ENCODE results near the gene SERPINI1. TPM values are rescaled to one million over a fixed set of nuclear protein-coding genes. Genes with fewer than 3 reads are reported as not detected.

The SERPINI1 gene
- polyA plus RNA-seq, 4 donors, result 0.54 to 5.6 (median 5.4) TPM; not detected in 1

DNA sequence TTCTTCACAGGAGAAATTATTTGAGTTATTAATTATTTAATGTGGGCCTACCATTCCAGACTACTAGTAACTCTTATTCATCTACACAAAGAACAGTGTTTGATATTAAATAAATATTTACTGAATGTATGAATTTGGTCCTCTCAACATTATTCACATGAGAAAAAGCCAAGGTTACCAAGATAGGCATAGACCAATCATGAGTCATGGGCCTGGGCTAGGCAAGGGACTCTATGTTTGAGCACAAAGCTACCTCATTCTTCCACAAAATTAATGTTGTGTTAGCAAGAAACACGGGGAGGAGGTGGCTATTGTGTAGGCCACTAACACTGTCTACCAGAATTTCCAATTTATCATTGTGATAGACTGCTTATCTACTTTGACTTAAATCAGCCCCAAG lies 115.7 kb downstream of the SERPINI1 start:
- H3K27me3 ChIP-seq (ENCODE audit: control insufficient read depth in 3 of 3, insufficient read depth in 3 of 3, low read length in 3 of 3), result no peaks in the 10 kb centered on the region
- FAIRE-seq, result no peak
- H3K4me3 ChIP-seq (ENCODE audit: low read depth in 1 of 3, low read length in 3 of 3), result no peak overlapping the region
- WGBS, 3 donors, result 21 to 58% (median 41%) methylated on average over 1 of the region's 1 CpG
- no peak for DNase-seq
- H3K27ac ChIP-seq (ENCODE audit: low read depth in 1 of 3, low read length in 2 of 3), result no peak overlapping the region
- no peaks in the 10 kb centered on the region for H3K9me3 ChIP-seq (ENCODE audit: control insufficient read depth in 2 of 2, insufficient read depth in 1 of 2, low read depth in 1 of 2, low read length in 1 of 2)
- H3K4me1 ChIP-seq (ENCODE audit: control insufficient read depth in 3 of 3, insufficient read depth in 2 of 3, low read depth in 1 of 3, low read length in 2 of 3), result no peaks in the 10 kb centered on the region
- H3K36me3 ChIP-seq (ENCODE audit: control insufficient read depth in 3 of 3, insufficient read depth in 2 of 3, low read depth in 1 of 3, low read length in 3 of 3), result no peaks in the 10 kb centered on the region

DNA sequence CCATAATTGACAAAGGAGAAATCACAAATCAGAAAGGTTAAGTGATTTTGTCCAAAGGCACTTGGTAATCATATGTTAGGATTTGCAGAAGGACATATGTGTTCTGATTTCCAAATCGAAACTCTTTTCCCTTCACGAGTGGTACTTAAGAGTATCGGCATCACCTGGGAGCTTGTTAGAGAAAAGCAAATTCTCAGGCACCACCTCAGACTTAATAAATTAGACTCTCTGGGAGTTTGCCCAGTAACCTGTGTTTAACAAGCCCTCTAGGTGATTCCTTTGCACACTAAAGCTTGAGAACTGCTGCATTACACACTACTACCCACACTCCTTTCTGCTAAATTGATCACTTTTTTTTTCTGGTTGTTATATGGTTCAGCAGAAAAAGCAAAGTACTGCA lies 116.2 kb downstream of the SERPINI1 start:
- no peaks in the 10 kb centered on the region for H3K27me3 ChIP-seq (ENCODE audit: control insufficient read depth in 3 of 3, insufficient read depth in 3 of 3, low read length in 3 of 3)
- no peaks in the 10 kb centered on the region for H3K4me1 ChIP-seq (ENCODE audit: control insufficient read depth in 3 of 3, insufficient read depth in 2 of 3, low read depth in 1 of 3, low read length in 2 of 3)
- WGBS, 3 donors, result 91 to 93% (median 93%) methylated on average over 3 of the region's 3 CpGs
- H3K4me3 ChIP-seq (ENCODE audit: low read depth in 1 of 3, low read length in 3 of 3), result no peak overlapping the region
- FAIRE-seq (no peak), DNase-seq (no peak)
- H3K36me3 ChIP-seq (ENCODE audit: control insufficient read depth in 3 of 3, insufficient read depth in 2 of 3, low read depth in 1 of 3, low read length in 3 of 3), result no peaks in the 10 kb centered on the region
- no peaks in the 10 kb centered on the region for H3K9me3 ChIP-seq (ENCODE audit: control insufficient read depth in 2 of 2, insufficient read depth in 1 of 2, low read depth in 1 of 2, low read length in 1 of 2)
- no peak overlapping the region for H3K27ac ChIP-seq (ENCODE audit: low read depth in 1 of 3, low read length in 2 of 3)

DNA sequence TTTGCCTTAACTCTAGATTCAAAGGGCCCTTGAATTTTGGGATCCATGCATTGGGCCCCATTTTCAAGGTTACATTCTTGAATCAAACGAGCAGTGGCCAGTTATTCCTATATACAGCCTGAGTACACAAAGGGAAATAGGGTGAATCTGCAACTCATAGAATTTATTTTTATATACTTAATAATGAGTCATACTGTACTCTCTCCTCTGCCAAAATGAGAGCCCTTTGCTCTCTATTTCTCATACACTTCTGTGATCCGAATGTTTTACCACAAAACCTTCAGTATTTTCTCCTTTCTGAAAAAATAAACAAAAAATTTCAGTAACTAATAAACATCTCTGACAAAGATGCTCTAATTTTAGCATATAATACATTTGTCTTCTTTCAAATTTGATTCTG lies 116.7 kb downstream of the SERPINI1 start:
- WGBS, 3 donors, result 44 to 54% (median 48%) methylated on average over 2 of the region's 2 CpGs

DNA sequence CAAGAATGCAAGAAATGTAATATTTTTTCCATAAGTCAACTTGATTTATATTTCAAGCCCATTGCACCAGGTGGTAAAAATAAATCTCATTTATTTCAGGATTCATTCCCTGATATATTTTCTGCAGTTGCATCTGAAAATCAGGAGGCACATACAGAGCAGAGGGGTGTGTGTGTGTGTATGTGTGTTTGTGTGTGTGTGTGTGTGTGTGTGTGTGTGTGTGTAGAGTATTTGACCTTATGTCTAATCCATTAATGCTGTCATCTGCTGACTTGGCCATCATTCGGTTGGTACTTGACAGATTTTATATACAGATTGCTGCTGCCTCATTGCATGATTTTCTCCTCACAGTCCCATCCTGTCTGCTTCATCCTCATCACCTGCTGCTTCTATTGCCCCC lies 118.5 kb downstream of the SERPINI1 start:
- H3K36me3 ChIP-seq (ENCODE audit: control insufficient read depth in 3 of 3, insufficient read depth in 2 of 3, low read depth in 1 of 3, low read length in 3 of 3), result no peaks in the 10 kb centered on the region
- H3K27me3 ChIP-seq (ENCODE audit: control insufficient read depth in 3 of 3, insufficient read depth in 3 of 3, low read length in 3 of 3), result no peaks in the 10 kb centered on the region
- H3K4me1 ChIP-seq (ENCODE audit: control insufficient read depth in 3 of 3, insufficient read depth in 2 of 3, low read depth in 1 of 3, low read length in 2 of 3), result no peaks in the 10 kb centered on the region
- no peak for FAIRE-seq
- WGBS, 3 donors, result 79 to 85% (median 80%) methylated on average over 1 of the region's 1 CpG
- no peak overlapping the region for H3K27ac ChIP-seq (ENCODE audit: low read depth in 1 of 3, low read length in 2 of 3)
- no peak for DNase-seq
- no peak overlapping the region for H3K4me3 ChIP-seq (ENCODE audit: low read depth in 1 of 3, low read length in 3 of 3)
- no peaks in the 10 kb centered on the region for H3K9me3 ChIP-seq (ENCODE audit: control insufficient read depth in 2 of 2, insufficient read depth in 1 of 2, low read depth in 1 of 2, low read length in 1 of 2)

More for the DNA sequence above, 116.7 kb downstream of the SERPINI1 start:
- H3K4me1 ChIP-seq (ENCODE audit: control insufficient read depth in 3 of 3, insufficient read depth in 2 of 3, low read depth in 1 of 3, low read length in 2 of 3), result no peaks in the 10 kb centered on the region
- no peak overlapping the region for H3K4me3 ChIP-seq (ENCODE audit: low read depth in 1 of 3, low read length in 3 of 3)
- H3K27me3 ChIP-seq (ENCODE audit: control insufficient read depth in 3 of 3, insufficient read depth in 3 of 3, low read length in 3 of 3), result no peaks in the 10 kb centered on the region
- FAIRE-seq, result no peak
- H3K36me3 ChIP-seq (ENCODE audit: control insufficient read depth in 3 of 3, insufficient read depth in 2 of 3, low read depth in 1 of 3, low read length in 3 of 3), result no peaks in the 10 kb centered on the region
- H3K9me3 ChIP-seq (ENCODE audit: control insufficient read depth in 2 of 2, insufficient read depth in 1 of 2, low read depth in 1 of 2, low read length in 1 of 2), result no peaks in the 10 kb centered on the region
- H3K27ac ChIP-seq (ENCODE audit: low read depth in 1 of 3, low read length in 2 of 3), result no peak overlapping the region
- DNase-seq, result no peak

DNA sequence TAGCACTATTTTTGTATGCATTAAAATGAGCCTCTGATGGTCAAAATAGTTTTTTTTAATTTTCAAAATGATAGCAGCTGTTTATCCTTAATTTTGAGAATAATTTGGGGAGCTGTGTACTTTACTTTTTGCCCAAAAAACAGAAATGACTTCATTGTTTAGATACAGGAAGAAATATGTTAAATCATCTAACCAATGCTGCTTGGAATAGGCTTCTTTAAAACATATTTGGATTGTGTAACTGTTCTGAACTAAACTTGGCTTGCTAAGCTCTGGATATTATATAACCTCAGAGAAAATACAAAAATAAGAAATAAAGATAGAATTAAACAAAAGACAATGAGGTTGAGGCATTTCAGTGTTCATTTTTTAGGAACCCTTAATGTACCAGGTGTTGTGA lies 119.3 kb downstream of the SERPINI1 start:
- no peaks in the 10 kb centered on the region for H3K4me1 ChIP-seq (ENCODE audit: control insufficient read depth in 3 of 3, insufficient read depth in 2 of 3, low read depth in 1 of 3, low read length in 2 of 3)
- H3K27ac ChIP-seq (ENCODE audit: low read depth in 1 of 3, low read length in 2 of 3), result no peak overlapping the region
- H3K36me3 ChIP-seq (ENCODE audit: control insufficient read depth in 3 of 3, insufficient read depth in 2 of 3, low read depth in 1 of 3, low read length in 3 of 3), result no peaks in the 10 kb centered on the region
- H3K27me3 ChIP-seq (ENCODE audit: control insufficient read depth in 3 of 3, insufficient read depth in 3 of 3, low read length in 3 of 3), result no peaks in the 10 kb centered on the region
- FAIRE-seq (no peak), DNase-seq (no peak)
- no peaks in the 10 kb centered on the region for H3K9me3 ChIP-seq (ENCODE audit: control insufficient read depth in 2 of 2, insufficient read depth in 1 of 2, low read depth in 1 of 2, low read length in 1 of 2)
- H3K4me3 ChIP-seq (ENCODE audit: low read depth in 1 of 3, low read length in 3 of 3), result no peak overlapping the region

DNA sequence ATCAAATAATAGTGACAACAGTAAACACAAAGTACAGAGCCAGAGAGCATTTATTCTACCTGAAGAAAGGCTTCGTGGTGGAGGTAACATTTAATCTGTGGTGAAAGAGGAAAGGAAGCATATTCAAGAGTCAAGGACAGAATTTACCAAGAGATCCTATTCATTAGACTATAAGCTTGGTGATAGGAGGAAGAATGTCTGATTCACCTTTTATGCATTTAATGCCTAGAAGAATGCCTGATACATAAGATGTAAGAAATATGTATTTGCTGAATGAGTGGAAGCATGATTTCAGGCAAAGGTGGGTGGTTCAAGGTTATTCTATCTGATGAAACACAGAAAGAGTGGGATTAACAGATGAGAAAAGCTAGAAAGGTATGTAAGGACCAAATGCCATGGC lies 119.8 kb downstream of the SERPINI1 start:
- no peaks in the 10 kb centered on the region for H3K36me3 ChIP-seq (ENCODE audit: control insufficient read depth in 3 of 3, insufficient read depth in 2 of 3, low read depth in 1 of 3, low read length in 3 of 3)
- H3K4me3 ChIP-seq (ENCODE audit: low read depth in 1 of 3, low read length in 3 of 3), result no peak overlapping the region
- H3K4me1 ChIP-seq (ENCODE audit: control insufficient read depth in 3 of 3, insufficient read depth in 2 of 3, low read depth in 1 of 3, low read length in 2 of 3), result no peaks in the 10 kb centered on the region
- H3K27me3 ChIP-seq (ENCODE audit: control insufficient read depth in 3 of 3, insufficient read depth in 3 of 3, low read length in 3 of 3), result no peaks in the 10 kb centered on the region
- H3K9me3 ChIP-seq (ENCODE audit: control insufficient read depth in 2 of 2, insufficient read depth in 1 of 2, low read depth in 1 of 2, low read length in 1 of 2), result no peaks in the 10 kb centered on the region
- DNase-seq (no peak), FAIRE-seq (no peak)
- WGBS, 3 donors, result 50 to 55% (median 54%) methylated on average over 1 of the region's 1 CpG
- H3K27ac ChIP-seq (ENCODE audit: low read depth in 1 of 3, low read length in 2 of 3), result no peak overlapping the region

DNA sequence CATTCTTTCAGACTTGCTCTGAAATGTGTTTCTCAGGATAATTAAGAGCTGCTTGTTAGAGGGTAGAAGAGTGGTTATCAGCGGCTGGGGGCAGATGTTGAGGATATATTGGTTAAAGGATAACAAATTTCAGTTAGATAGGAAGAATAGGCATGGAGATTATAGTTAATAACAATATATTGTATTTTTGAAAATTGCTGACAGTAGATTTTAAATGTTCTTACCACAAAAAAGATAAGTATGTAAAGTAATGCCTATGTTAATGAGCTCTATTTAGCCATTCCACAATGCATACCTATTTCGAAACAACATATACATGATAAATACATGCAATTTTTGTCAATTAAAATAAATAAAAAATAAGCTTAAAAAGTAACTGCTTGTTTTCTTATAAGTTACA lies 123.3 kb downstream of the SERPINI1 start:
- no peak overlapping the region for H3K4me3 ChIP-seq (ENCODE audit: low read depth in 1 of 3, low read length in 3 of 3)
- H3K27me3 ChIP-seq (ENCODE audit: control insufficient read depth in 3 of 3, insufficient read depth in 3 of 3, low read length in 3 of 3), result no peaks in the 10 kb centered on the region
- no peaks in the 10 kb centered on the region for H3K4me1 ChIP-seq (ENCODE audit: control insufficient read depth in 3 of 3, insufficient read depth in 2 of 3, low read depth in 1 of 3, low read length in 2 of 3)
- no peaks in the 10 kb centered on the region for H3K36me3 ChIP-seq (ENCODE audit: control insufficient read depth in 3 of 3, insufficient read depth in 2 of 3, low read depth in 1 of 3, low read length in 3 of 3)
- no peak overlapping the region for H3K27ac ChIP-seq (ENCODE audit: low read depth in 1 of 3, low read length in 2 of 3)
- no peak for FAIRE-seq
- WGBS, 3 donors, result 67 to 85% (median 68%) methylated on average over 2 of the region's 2 CpGs
- H3K9me3 ChIP-seq (ENCODE audit: control insufficient read depth in 2 of 2, insufficient read depth in 1 of 2, low read depth in 1 of 2, low read length in 1 of 2), result no peaks in the 10 kb centered on the region
- DNase-seq, result no peak

DNA sequence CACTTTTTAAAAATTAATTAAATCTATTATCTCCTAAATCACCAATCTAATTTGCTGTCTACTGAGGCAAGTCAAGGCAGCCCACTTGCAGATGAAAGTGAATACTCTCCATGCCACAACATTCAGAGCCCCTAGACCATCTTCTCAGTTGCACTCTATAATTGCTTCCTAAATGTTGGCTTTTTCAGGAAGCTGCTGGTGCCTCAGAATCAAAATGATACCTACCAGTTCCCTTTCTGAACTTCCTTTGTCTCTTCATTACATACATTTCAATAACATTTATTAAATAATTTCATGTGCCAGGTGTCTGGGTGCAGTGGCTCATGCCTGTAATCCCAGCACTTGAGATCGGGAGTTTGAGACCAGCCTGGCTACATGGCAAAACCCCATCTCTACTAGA lies 124.1 kb downstream of the SERPINI1 start:
- Histone ChIP-seq H3K36me3 (ENCODE audit: control insufficient read depth in 3 of 3, insufficient read depth in 2 of 3, low read depth in 1 of 3, low read length in 3 of 3) (no peaks in the 10 kb centered on the region), H3K27ac (ENCODE audit: low read depth in 1 of 3, low read length in 2 of 3) (no peak overlapping the region), H3K27me3 (ENCODE audit: control insufficient read depth in 3 of 3, insufficient read depth in 3 of 3, low read length in 3 of 3) (no peaks in the 10 kb centered on the region), H3K9me3 (ENCODE audit: control insufficient read depth in 2 of 2, insufficient read depth in 1 of 2, low read depth in 1 of 2, low read length in 1 of 2) (no peaks in the 10 kb centered on the region), H3K4me1 (ENCODE audit: control insufficient read depth in 3 of 3, insufficient read depth in 2 of 3, low read depth in 1 of 3, low read length in 2 of 3) (no peaks in the 10 kb centered on the region), H3K4me3 (ENCODE audit: low read depth in 1 of 3, low read length in 3 of 3) (no peak overlapping the region)
- FAIRE-seq, result no peak
- 84 to 86% (median 84%) methylated on average over 1 of the region's 1 CpG for WGBS, 3 donors
- no peak for DNase-seq

DNA sequence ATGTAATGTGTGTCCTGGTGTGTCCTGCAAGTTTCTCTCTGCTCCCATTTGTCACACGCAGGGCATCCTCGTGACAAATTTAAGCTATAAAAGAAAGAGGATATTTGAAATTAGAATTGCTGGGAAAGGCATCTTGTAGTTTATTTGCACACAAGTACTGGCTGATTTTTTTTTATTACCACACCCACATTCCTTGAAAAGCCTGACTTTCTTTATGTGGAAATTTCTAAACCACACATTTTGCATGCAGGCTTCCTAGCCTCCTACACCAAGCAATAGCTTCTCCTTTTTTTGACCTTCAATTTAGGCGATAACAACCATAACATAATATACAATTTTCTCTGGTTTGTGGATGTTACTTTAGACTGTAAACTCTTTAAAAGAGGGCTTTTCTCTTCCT lies 126.1 kb downstream of the SERPINI1 start:
- no peak overlapping the region for H3K4me3 ChIP-seq (ENCODE audit: low read depth in 1 of 3, low read length in 3 of 3)
- no peak for FAIRE-seq
- WGBS, 3 donors, result 54 to 85% (median 69%) methylated on average over 3 of the region's 3 CpGs
- H3K27me3 ChIP-seq (ENCODE audit: control insufficient read depth in 3 of 3, insufficient read depth in 3 of 3, low read length in 3 of 3), result no peaks in the 10 kb centered on the region
- no peak overlapping the region for H3K27ac ChIP-seq (ENCODE audit: low read depth in 1 of 3, low read length in 2 of 3)
- DNase-seq, result no peak
- H3K36me3 ChIP-seq (ENCODE audit: control insufficient read depth in 3 of 3, insufficient read depth in 2 of 3, low read depth in 1 of 3, low read length in 3 of 3), result no peaks in the 10 kb centered on the region
- no peaks in the 10 kb centered on the region for H3K9me3 ChIP-seq (ENCODE audit: control insufficient read depth in 2 of 2, insufficient read depth in 1 of 2, low read depth in 1 of 2, low read length in 1 of 2)
- no peaks in the 10 kb centered on the region for H3K4me1 ChIP-seq (ENCODE audit: control insufficient read depth in 3 of 3, insufficient read depth in 2 of 3, low read depth in 1 of 3, low read length in 2 of 3)

All from small intestine (tissue), 7 donors.